Tibial nerve (tissue), 3 donors: ENCODE data around the gene AGMO.

ENCODE experiments used
- POLR2A ChIP-seq, 2 donors: fragments of 450-650 bp; IDR thresholded peaks; one replicate each; pipeline ENCODE4 v1.6.1; 2017; ENCODE audit warnings: antibody characterized with exemption in 2 of 2, mild to moderate bottlenecking in 2 of 2, moderate library complexity in 2 of 2
- TF ChIP-seq, protein P1 (sequence below), 5 experiments: fragments of 200-600 bp in 3 of 5; fragments of 450-650 bp in 2 of 5; sonication (generic) in 3 of 5; IDR thresholded peaks; one replicate each; pipeline ENCODE4 v1.5.1; 2016 to 2019; ENCODE audit warnings: antibody characterized with exemption in 5 of 5, mild to moderate bottlenecking in 3 of 5, moderate library complexity in 2 of 5

- TF ChIP-seq, protein P1, sequence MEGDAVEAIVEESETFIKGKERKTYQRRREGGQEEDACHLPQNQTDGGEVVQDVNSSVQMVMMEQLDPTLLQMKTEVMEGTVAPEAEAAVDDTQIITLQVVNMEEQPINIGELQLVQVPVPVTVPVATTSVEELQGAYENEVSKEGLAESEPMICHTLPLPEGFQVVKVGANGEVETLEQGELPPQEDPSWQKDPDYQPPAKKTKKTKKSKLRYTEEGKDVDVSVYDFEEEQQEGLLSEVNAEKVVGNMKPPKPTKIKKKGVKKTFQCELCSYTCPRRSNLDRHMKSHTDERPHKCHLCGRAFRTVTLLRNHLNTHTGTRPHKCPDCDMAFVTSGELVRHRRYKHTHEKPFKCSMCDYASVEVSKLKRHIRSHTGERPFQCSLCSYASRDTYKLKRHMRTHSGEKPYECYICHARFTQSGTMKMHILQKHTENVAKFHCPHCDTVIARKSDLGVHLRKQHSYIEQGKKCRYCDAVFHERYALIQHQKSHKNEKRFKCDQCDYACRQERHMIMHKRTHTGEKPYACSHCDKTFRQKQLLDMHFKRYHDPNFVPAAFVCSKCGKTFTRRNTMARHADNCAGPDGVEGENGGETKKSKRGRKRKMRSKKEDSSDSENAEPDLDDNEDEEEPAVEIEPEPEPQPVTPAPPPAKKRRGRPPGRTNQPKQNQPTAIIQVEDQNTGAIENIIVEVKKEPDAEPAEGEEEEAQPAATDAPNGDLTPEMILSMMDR (IDR thresholded peaks at IDR 0.05): no peak
- no peak for TF ChIP-seq POLR2A (IDR thresholded peaks at IDR 0.05)
These were observed 66.6 kb downstream of the AGMO start for GRCh38 chr7:15495170-15495569.
